ENCODE measurements around the gene PROK2.

Gene PROK2

GRCh38 chr3:71744738-71745137 lies 40.2 kb downstream of the PROK2 start:
- no peak for DNase-seq (ENCODE audit: low read depth in 4 of 4, low spot score in 1 of 4)

- DNase-seq (ENCODE audit: low read depth in 4 of 4, low spot score in 1 of 4): no peak
These were observed 42.3 kb downstream of the PROK2 start for GRCh38 chr3:71742621-71743020.

GRCh38 chr3:71734881-71735280 lies 50.1 kb downstream of the PROK2 start:
- DNase-seq (ENCODE audit: low read depth in 4 of 4, low spot score in 1 of 4): no peak

GRCh38 chr3:71733319-71733718 lies 51.6 kb downstream of the PROK2 start:
- no peak for DNase-seq (ENCODE audit: low read depth in 4 of 4, low spot score in 1 of 4)

- no peak for DNase-seq (ENCODE audit: low read depth in 4 of 4, low spot score in 1 of 4)
These were observed 52.3 kb downstream of the PROK2 start for GRCh38 chr3:71732637-71733036.

- DNase-seq (ENCODE audit: low read depth in 4 of 4, low spot score in 1 of 4): no peak
These were observed 56.2 kb downstream of the PROK2 start for GRCh38 chr3:71728632-71729342.

GRCh38 chr3:71726146-71726545 lies 58.8 kb downstream of the PROK2 start:
- no peak for DNase-seq (ENCODE audit: low read depth in 4 of 4, low spot score in 1 of 4)

- DNase-seq (ENCODE audit: low read depth in 4 of 4, low spot score in 1 of 4): peak in 1 of 4 experiments; percentile 28
These were observed 59.5 kb downstream of the PROK2 start, which contains the start of gene EIF4E3 for GRCh38 chr3:71725271-71725991. EIF4E3 (minus strand) TSS chr3:71725402; CDS start chr3:71725367, 35 bp downstream.

GRCh38 chr3:71724584-71725270 lies 60.2 kb downstream of the PROK2 start:
- no peak for DNase-seq (ENCODE audit: low read depth in 4 of 4, low spot score in 1 of 4)

GRCh38 chr3:71724171-71724453 lies 60.8 kb downstream of the PROK2 start:
- no peak for DNase-seq (ENCODE audit: low read depth in 4 of 4, low spot score in 1 of 4)

- peak in 2 of 4 experiments; percentile 35 to 36 for DNase-seq (ENCODE audit: low read depth in 4 of 4, low spot score in 1 of 4)
These were observed 61.3 kb downstream of the PROK2 start for GRCh38 chr3:71723452-71724170.

GRCh38 chr3:71722693-71723092 lies 62.3 kb downstream of the PROK2 start:
- no peak for DNase-seq (ENCODE audit: low read depth in 4 of 4, low spot score in 1 of 4)

Data from stimulated activated CD4-positive, alpha-beta T cell treated with anti-CD3 and anti-CD28 coated beads, Interleukin-1b, Interleukin-23, amount 100 ng/mL, for 24 hours (primary cell).